ENCODE measurements around the gene DSTN.

GRCh38 chr20:17655865-17656479 lies 86.1 kb downstream of the DSTN start:
- no peak for TF ChIP-seq HDGF (IDR thresholded peaks at IDR 0.05; ENCODE audit: borderline replicate concordance)
- no peak for TF ChIP-seq SP1 (IDR thresholded peaks at IDR 0.05)
- no peak for TF ChIP-seq CTBP1 (IDR thresholded peaks at IDR 0.05; ENCODE audit: borderline replicate concordance)
- TF ChIP-seq BHLHE40 (IDR thresholded peaks at IDR 0.05; ENCODE audit: borderline replicate concordance) = no peak
- TF ChIP-seq PKNOX1 (IDR thresholded peaks at IDR 0.05) = no peak
- TF ChIP-seq ELF4 (IDR thresholded peaks at IDR 0.05) = no peak
- no peak for TF ChIP-seq FOXM1 (IDR thresholded peaks at IDR 0.05; ENCODE audit: borderline replicate concordance)
- no peak for TF ChIP-seq L3MBTL2 (conservative IDR thresholded peaks at IDR 0.05)
- TF ChIP-seq ZNF384 (IDR thresholded peaks at IDR 0.05) = no peak
- TF ChIP-seq FOXK2 (IDR thresholded peaks at IDR 0.05) = no peak
- TF ChIP-seq FOXA1 (IDR thresholded peaks at IDR 0.05) = no peak
- TF ChIP-seq SUZ12 (IDR thresholded peaks at IDR 0.05) = no peak
- no peak for TF ChIP-seq ARNT (IDR thresholded peaks at IDR 0.05)
- no peak for TF ChIP-seq NFRKB (IDR thresholded peaks at IDR 0.05)
